Muscle of back (tissue), 11 donors: ENCODE measurements around the gene BRWD1. TPM values are rescaled to one million over a fixed set of nuclear protein-coding genes. Genes with fewer than 3 reads are reported as not detected.
"Not testable (repeated sequence)": the region's sequence is repeated elsewhere in the genome, so short reads cannot be mapped to it uniquely, and the experiment has no call there.

Source experiments
- DNase-seq, 3 donors: peaks; one replicate each; pipeline versions ENCODE4 v3.0.0 to v3.0.0-alpha.2; 2013
- polyA plus RNA-seq, 10 donors: library from polyadenylated mRNA; unstranded; fragments of 120-200 nt; gene quantifications; one replicate each; pipeline ENCODE4 v1.2.1, GENCODE V29; 2013; ENCODE audit not compliant: insufficient read length in 10 of 10

BRWD1 gene
- polyA plus RNA-seq, 10 donors: 28.9 to 38.8 (median 33.9) TPM

DNA sequence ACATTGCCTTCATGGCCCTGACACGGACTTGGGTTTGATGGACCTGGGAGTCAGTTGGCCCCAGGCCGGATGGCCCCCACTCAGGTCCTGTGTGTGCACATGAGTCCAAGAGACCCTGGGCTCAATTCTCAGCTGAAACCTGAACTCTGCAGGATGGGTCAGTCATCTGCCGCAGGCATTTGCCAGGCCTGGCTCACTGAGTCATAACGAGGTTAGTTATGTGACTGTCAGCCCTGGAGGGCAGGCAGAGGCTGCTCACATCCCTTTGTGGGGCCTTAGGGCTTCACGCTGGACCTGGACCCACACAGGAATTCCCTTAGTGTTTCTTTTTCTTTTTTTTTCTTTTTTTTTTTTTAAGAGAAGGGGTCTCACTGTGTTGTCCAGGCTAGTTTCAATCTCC, 176.7 kb downstream of the BRWD1 start:
- no peak for DNase-seq

DNA sequence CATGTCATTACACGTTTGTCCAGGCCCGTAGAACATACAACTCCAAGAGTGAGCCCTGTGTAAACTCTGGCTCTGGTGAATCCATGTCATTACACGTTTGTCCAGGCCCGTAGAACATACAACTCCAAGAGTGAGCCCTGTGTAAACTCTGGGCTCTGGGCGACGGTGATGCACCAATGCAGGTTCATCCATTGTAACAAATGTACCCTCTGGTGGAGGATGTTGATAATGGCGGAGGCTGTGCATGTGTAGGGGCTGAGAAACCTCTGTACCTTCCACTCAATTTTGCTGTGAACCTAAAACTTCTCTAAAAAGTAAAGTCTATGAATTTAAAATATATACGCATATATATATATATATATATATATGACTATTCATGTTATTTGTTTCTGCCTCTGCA, 177.3 kb downstream of the BRWD1 start:
- not testable (repeated sequence) for DNase-seq

DNA sequence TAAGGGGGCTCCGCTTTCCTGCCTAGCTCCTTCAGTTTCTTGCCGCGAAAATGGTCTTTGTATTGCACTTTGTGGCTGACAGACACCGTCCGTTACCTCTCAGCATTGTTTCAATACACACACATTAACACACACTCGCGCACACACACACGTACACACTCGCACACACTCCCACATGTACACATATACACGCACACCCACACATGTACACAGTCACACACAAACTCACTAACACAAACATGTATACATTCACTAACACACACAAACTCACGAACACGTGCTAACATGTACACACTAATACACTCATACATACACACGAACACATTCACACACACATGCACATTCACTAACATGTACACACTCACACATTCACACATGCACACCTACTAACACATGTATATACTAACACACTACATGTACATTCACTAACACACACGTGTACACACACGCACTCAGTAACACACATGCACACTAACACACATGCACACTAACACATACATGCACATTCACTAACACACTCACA, 179.1 kb downstream of the BRWD1 start:
- DNase-seq: no peak

Other genes starting within 250 kb of the BRWD1 start
- 10 to 100 TPM; 22.5 to 39.1 (median 32.5) TPM for gene PSMG1, start 130.2 kb downstream of the BRWD1 start, polyA plus RNA-seq
- gene HMGN1, start 35.5 kb upstream of the BRWD1 start, polyA plus RNA-seq: 100 to 1,000 TPM; 250 to 383 (median 306) TPM
- gene LCA5L, start 132.1 kb upstream of the BRWD1 start, polyA plus RNA-seq: 1 to 10 TPM in 5 of 10 donors, under 1 TPM in 5; 0.41 to 3.3 (median 0.95) TPM
- 100 to 1,000 TPM; 102 to 237 (median 191) TPM for gene SH3BGR, start 138.3 kb upstream of the BRWD1 start, polyA plus RNA-seq